Thyroid gland (tissue), 4 donors: ENCODE data around the gene DNAI1. TPM values are rescaled to one million over a fixed set of nuclear protein-coding genes. Genes with fewer than 3 reads are reported as not detected.

Source experiments
- DNase-seq, 2 donors: peaks; one replicate each; pipeline ENCODE4 v3.0.0-alpha.2; 2019
- H3K27ac ChIP-seq, 3 donors: fragments of 200-600 bp; sonication (generic); 1 replicate in 2 of 3; 2 replicates in 1 of 3; pipeline ENCODE4 v1.5.1; 2016 to 2019; ENCODE audit warnings: mild to moderate bottlenecking in 1 of 3, moderate library complexity in 1 of 3
- H3K27me3 ChIP-seq: fragments of 200-600 bp; sonication (generic); one replicate; pipeline ENCODE4 v1.5.1; 2019
- H3K36me3 ChIP-seq, 2 donors: fragments of 200-600 bp; sonication (generic); one replicate each; pipeline ENCODE4 v1.5.1; 2016 to 2019
- H3K4me1 ChIP-seq, 2 donors: fragments of 200-600 bp; sonication (generic); one replicate each; pipeline ENCODE4 v1.5.1; 2017 to 2019
- H3K4me3 ChIP-seq, 3 donors: fragments of 200-600 bp; sonication (generic); replicated peaks in 1 of 3; 1 replicate in 2 of 3; 2 replicates in 1 of 3; pipeline ENCODE4 v1.5.1; 2016; ENCODE audit warnings: mild to moderate bottlenecking in 1 of 3
- H3K9me3 ChIP-seq: fragments of 200-600 bp; sonication (generic); one replicate; pipeline ENCODE4 v1.5.1; 2017
- POLR2A ChIP-seq, 2 donors: fragments of 450-650 bp; IDR thresholded peaks; one replicate each; pipeline ENCODE4 v1.6.1; 2017; ENCODE audit warnings: antibody characterized with exemption in 2 of 2, mild to moderate bottlenecking in 2 of 2, moderate library complexity in 1 of 2
- WGBS, 2 donors: methylation state at CpG; one replicate each; pipeline ENCODE4 v1.1.5; 2017; 5-methylcytosine and 5-hydroxymethylcytosine counted together
- intact Hi-C: fragments of 100-400 bp; cut with DNase I; formaldehyde crosslinking; loops from one replicate; pipeline ENCODE4 v1.15.1; 2023
- total RNA-seq, 4 donors: library from RNA; depleted of rRNA; stranded (reverse); fragments of >200 nt; gene quantifications; one replicate each; pipeline ENCODE4 v1.2.3, GENCODE V29; 2016
- TF ChIP-seq, protein P1 (sequence below), 6 experiments: fragments of 200-600 bp in 3 of 6; fragments of 450-650 bp in 3 of 6; sonication (generic) in 3 of 6; IDR thresholded peaks; one replicate each; pipeline ENCODE4 v1.5.1; 2016 to 2019; ENCODE audit warnings: antibody characterized with exemption in 6 of 6, mild to moderate bottlenecking in 2 of 6, inconsistent platforms in 1 of 6, moderate library complexity in 1 of 6

The DNAI1 gene
- total RNA-seq, 4 donors from 2014 or later: 0.81 to 0.89 TPM; not detected in 2

DNA sequence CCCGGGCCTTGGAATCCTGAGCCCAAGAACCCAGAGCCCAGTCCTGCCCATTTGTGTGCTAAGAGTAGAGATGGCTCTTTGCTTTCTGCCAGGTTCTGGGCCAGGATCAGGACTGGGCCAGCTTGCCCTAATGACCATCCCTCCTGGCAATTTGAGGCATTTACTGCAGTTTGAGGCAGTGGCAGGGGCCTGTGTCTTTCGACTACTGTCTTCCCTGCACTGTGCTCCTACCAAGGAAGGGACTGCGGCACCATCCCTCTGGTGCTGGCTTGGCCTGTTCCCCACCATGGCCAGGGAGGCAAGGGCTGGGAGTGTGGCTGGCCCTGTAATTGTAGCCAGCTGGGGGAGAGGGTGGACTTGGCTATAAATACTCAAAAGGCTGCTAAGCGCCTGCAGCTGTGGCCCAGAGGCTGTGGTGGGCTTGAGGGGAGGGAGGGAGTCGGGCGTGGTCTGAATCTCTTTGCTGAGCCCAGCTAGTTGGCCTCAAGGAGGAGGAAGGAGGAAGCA, 59.6 kb downstream of the DNAI1 start:
- Histone ChIP-seq H3K27ac (no peak overlapping the region), H3K36me3 (no peaks in the 10 kb centered on the region), H3K4me3 (no peak overlapping the region), H3K9me3 (no peaks in the 10 kb centered on the region), H3K27me3 (no peaks in the 10 kb centered on the region), H3K4me1 (peaks cover under 1 to 5% of the 10 kb centered on the region in 2 donors)
- 80 to 92% methylated on average over 6 of the region's 6 CpGs for WGBS, 2 donors
- no peak for DNase-seq
- TF ChIP-seq POLR2A (IDR thresholded peaks at IDR 0.05): no peak
- TF ChIP-seq, protein P1, sequence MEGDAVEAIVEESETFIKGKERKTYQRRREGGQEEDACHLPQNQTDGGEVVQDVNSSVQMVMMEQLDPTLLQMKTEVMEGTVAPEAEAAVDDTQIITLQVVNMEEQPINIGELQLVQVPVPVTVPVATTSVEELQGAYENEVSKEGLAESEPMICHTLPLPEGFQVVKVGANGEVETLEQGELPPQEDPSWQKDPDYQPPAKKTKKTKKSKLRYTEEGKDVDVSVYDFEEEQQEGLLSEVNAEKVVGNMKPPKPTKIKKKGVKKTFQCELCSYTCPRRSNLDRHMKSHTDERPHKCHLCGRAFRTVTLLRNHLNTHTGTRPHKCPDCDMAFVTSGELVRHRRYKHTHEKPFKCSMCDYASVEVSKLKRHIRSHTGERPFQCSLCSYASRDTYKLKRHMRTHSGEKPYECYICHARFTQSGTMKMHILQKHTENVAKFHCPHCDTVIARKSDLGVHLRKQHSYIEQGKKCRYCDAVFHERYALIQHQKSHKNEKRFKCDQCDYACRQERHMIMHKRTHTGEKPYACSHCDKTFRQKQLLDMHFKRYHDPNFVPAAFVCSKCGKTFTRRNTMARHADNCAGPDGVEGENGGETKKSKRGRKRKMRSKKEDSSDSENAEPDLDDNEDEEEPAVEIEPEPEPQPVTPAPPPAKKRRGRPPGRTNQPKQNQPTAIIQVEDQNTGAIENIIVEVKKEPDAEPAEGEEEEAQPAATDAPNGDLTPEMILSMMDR (IDR thresholded peaks at IDR 0.05): no peak
- intact Hi-C loops: no loop called here

DNA sequence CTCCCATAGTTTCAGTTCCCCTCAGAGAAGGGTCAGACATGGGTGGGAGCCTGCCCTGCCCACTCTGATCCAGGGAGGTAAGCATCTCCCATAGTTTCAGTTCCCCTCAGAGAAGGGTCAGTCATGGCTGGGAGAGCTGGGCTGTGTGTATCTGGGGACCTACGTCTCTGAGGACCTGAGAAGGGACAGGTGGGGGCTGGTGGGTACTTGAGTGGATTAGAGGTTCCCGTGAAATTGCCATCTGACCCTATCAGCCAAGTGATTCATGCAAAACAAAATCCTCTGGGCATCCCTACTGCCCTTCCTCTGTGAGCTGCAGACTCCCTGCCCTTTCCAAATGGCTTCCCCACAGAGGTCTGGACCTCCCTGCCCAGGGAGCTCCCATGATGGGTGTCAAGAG, 60.3 kb downstream of the DNAI1 start:
- no peaks in the 10 kb centered on the region for H3K36me3 ChIP-seq
- no peak overlapping the region for H3K4me3 ChIP-seq
- no peak overlapping the region for H3K27ac ChIP-seq
- H3K9me3 ChIP-seq: no peaks in the 10 kb centered on the region
- intact Hi-C loops: no loop called here
- H3K4me1 ChIP-seq: peaks cover 6 to 10% of the 10 kb centered on the region in 2 donors
- no peak for DNase-seq
- no peaks in the 10 kb centered on the region for H3K27me3 ChIP-seq
- WGBS, 2 donors: 80 to 100% methylated on average over 1 to 2 of the region's 2 CpGs
- TF ChIP-seq POLR2A (IDR thresholded peaks at IDR 0.05): no peak
- TF ChIP-seq, protein P1 (IDR thresholded peaks at IDR 0.05): no peak

DNA sequence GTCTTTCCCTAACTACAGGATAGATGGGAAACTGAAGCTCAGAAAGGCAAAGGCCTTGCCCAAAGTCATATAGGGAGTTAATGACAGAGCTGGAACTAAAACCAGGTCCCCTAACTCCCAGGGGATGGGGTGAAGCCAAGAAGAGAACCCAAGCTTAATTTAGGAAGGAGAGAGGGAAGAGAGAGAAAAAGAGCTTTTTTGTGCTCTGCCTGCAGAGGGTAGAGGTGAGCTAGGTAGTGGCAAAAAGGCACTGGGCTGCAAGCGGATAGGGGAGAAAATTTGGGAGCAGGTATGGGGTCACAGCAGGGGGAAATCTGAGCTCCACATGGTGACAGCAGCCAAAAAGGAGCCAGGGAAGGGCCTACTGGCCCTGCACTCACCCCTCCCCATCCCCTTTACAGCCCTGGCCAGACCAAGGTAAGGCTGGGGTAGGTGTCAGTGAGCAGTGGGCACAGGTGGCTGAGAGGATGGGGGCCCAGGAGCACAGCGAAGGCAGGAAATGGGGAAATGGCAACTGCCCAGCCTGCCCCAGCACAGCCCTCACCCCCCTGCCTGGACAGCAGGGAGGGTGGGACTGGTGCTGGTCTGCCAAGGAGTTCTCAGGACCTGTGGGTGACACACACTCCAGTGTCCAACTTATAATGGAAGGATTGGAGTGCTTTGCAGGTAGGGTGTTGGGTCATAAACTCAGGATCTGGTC, 60.9 kb downstream of the DNAI1 start:
- Histone ChIP-seq H3K4me3 (no peak overlapping the region), H3K27ac (no peak overlapping the region), H3K36me3 (no peaks in the 10 kb centered on the region), H3K27me3 (no peaks in the 10 kb centered on the region), H3K9me3 (no peaks in the 10 kb centered on the region), H3K4me1 (peaks cover 6 to 10% of the 10 kb centered on the region in 2 donors)
- WGBS, 2 donors: 79 to 98% methylated on average over 2 of the region's 2 CpGs
- no peak for TF ChIP-seq POLR2A (IDR thresholded peaks at IDR 0.05)
- TF ChIP-seq, protein P1 (IDR thresholded peaks at IDR 0.05): no peak
- no peak for DNase-seq
- intact Hi-C loops: no loop called here

DNA sequence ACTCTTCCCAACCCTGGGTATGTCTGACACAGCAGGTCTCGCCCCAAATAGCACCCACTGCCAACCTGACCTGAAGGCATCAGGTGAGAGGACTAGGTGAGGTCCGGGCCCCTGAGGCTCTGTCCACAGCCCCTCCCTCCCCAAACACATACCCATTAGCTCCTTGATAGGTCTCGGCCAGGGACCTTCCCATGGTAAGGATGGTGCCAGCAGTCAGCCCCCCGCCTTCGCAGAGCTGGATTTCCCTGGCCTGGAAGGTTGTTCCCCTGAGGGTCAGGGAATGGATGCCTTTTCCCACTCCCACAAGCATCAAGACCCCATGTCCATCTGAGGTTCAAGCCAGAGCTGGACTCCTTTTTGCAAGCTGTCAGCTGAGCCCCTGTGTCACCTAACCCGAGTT, 61.5 kb downstream of the DNAI1 start:
- Histone ChIP-seq H3K4me1 (peaks cover 6 to 10% of the 10 kb centered on the region in 2 donors), H3K27me3 (no peaks in the 10 kb centered on the region), H3K4me3 (no peak overlapping the region), H3K9me3 (no peaks in the 10 kb centered on the region), H3K27ac (no peak overlapping the region), H3K36me3 (no peaks in the 10 kb centered on the region)
- DNase-seq: no peak
- TF ChIP-seq, protein P1 (IDR thresholded peaks at IDR 0.05): no peak
- no peak for TF ChIP-seq POLR2A (IDR thresholded peaks at IDR 0.05)
- 84 to 91% methylated on average over 4 to 6 of the region's 6 CpGs for WGBS, 2 donors
- intact Hi-C loops: no loop called here
